Chondrocyte (in vitro differentiated cells): ENCODE results near the gene PCDHGB5. TPM values are rescaled to one million over a fixed set of nuclear protein-coding genes. Genes with fewer than 3 reads are reported as not detected.
"Not testable (repeated sequence)": the region's sequence is repeated elsewhere in the genome, so short reads cannot be mapped to it uniquely, and the experiment has no call there.

Experiments
- DNase-seq: peaks from one replicate; pipeline ENCODE4 v3.0.0; 2021; ENCODE audit warnings: mixed read lengths, low spot score
- H3K27ac Mint-ChIP-seq: one replicate; pipeline ENCODE4 v1.8.0; 2021; ENCODE audit warnings: mild to moderate bottlenecking, moderate library complexity, mixed read lengths; ENCODE audit not compliant: unreplicated experiment
- H3K27me3 Mint-ChIP-seq: 2 replicates; pipeline ENCODE4 v1.8.0; 2021; ENCODE audit warnings: low read depth, mixed read lengths
- H3K36me3 Mint-ChIP-seq: 2 replicates; pipeline ENCODE4 v1.8.0; 2021; ENCODE audit warnings: low read depth, mixed read lengths
- H3K4me1 Mint-ChIP-seq: 2 replicates; pipeline ENCODE4 v1.8.0; 2021; ENCODE audit warnings: low read depth, mild to moderate bottlenecking, mixed read lengths
- H3K4me3 Mint-ChIP-seq: one replicate; pipeline ENCODE4 v1.8.0; 2021; ENCODE audit warnings: mild to moderate bottlenecking, moderate library complexity, mixed read lengths; ENCODE audit not compliant: unreplicated experiment
- H3K9me3 Mint-ChIP-seq: 2 replicates; pipeline ENCODE4 v1.8.0; 2021; ENCODE audit warnings: low read depth, mixed read lengths
- CTCF ChIP-seq: fragments of 200-600 bp; sonication (generic); IDR thresholded peaks from 2 replicates; pipeline ENCODE4 v1.5.0; 2021; ENCODE audit warnings: antibody characterized with exemption, mild to moderate bottlenecking, moderate library complexity
- total RNA-seq: library from RNA; stranded (reverse); gene quantifications from 3 replicates; pipeline ENCODE4 v1.2.1, GENCODE V29; 2021

The PCDHGB5 gene
- total RNA-seq, 1 donor from 2014 or later, result 1.1 TPM

GRCh38 chr5:141373673-141374317 lies 24.0 kb upstream of the PCDHGB5 start, which contains the start of gene PCDHGA6:
PCDHGA6 (plus strand) TSS chr5:141373891; CDS start chr5:141374084, 193 bp downstream.
- H3K4me3 Mint-ChIP-seq, result no peak within 1 kb of the TSS
- H3K9me3 Mint-ChIP-seq, result peaks cover 56% of the 10 kb centered on the region
- H3K27ac Mint-ChIP-seq, result no peak within 1 kb of the TSS
- DNase-seq, result no peak
- H3K36me3 Mint-ChIP-seq, result peaks cover 11% of the 10 kb centered on the region
- no peaks in the 10 kb centered on the region for H3K4me1 Mint-ChIP-seq
- no peak for TF ChIP-seq CTCF
- H3K27me3 Mint-ChIP-seq, result no peaks in the 10 kb centered on the region

GRCh38 chr5:141374627-141375026 lies 23.1 kb upstream of the PCDHGB5 start:
- DNase-seq, result no peak
- no peak overlapping the region for H3K27ac Mint-ChIP-seq
- H3K9me3 Mint-ChIP-seq, result peaks cover 55% of the 10 kb centered on the region
- H3K4me3 Mint-ChIP-seq, result no peak overlapping the region
- H3K27me3 Mint-ChIP-seq, result no peaks in the 10 kb centered on the region
- peaks cover 11% of the 10 kb centered on the region for H3K36me3 Mint-ChIP-seq
- TF ChIP-seq CTCF, result no peak
- H3K4me1 Mint-ChIP-seq, result no peaks in the 10 kb centered on the region

- H3K27ac Mint-ChIP-seq, H3K4me1 Mint-ChIP-seq, H3K27me3 Mint-ChIP-seq, DNase-seq, H3K4me3 Mint-ChIP-seq: not testable (repeated sequence)
- H3K9me3 Mint-ChIP-seq, result peaks cover 59% of the 10 kb centered on the region
- H3K36me3 Mint-ChIP-seq, result peaks cover 11% of the 10 kb centered on the region
These were observed 22.1 kb upstream of the PCDHGB5 start for GRCh38 chr5:141375444-141376155.

GRCh38 chr5:141382469-141383294 lies 15.1 kb upstream of the PCDHGB5 start, which contains the start of gene PCDHGA7:
PCDHGA7 (plus strand) TSS chr5:141382742; CDS start chr5:141382900, 158 bp downstream.
- Mint-ChIP-seq H3K36me3 (peaks cover 1% of the 10 kb centered on the region), H3K4me1 (no peaks in the 10 kb centered on the region), H3K9me3 (peaks cover 51% of the 10 kb centered on the region), H3K27me3 (no peaks in the 10 kb centered on the region), H3K27ac (no peak within 1 kb of the TSS), H3K4me3 (no peak within 1 kb of the TSS)
- DNase-seq, result peak; percentile 85
- TF ChIP-seq CTCF, result no peak

- TF ChIP-seq CTCF, result no peak
- no peaks in the 10 kb centered on the region for H3K4me1 Mint-ChIP-seq
- DNase-seq, result peak; percentile 77
- H3K9me3 Mint-ChIP-seq, result peaks cover 52% of the 10 kb centered on the region
- no peak overlapping the region for H3K27ac Mint-ChIP-seq
- H3K4me3 Mint-ChIP-seq, result no peak overlapping the region
- H3K36me3 Mint-ChIP-seq, result peaks cover 1% of the 10 kb centered on the region
- no peaks in the 10 kb centered on the region for H3K27me3 Mint-ChIP-seq
These were observed 14.4 kb upstream of the PCDHGB5 start for GRCh38 chr5:141383345-141383744.
